CD14-positive monocyte (primary cell): ENCODE results near the gene GSE1. TPM values are rescaled to one million over a fixed set of nuclear protein-coding genes. Genes with fewer than 3 reads are reported as not detected.

Source experiments
- DNase-seq, 3 donors: peaks; one replicate each; pipeline ENCODE4 v3.0.0-alpha.2; 2011 to 2022
- H2AFZ ChIP-seq: 2 replicates; pipeline ENCODE4 v1.6.0; 2012; ENCODE audit warnings: mild to moderate bottlenecking, low read depth, low read length, inconsistent platforms; ENCODE audit not compliant: insufficient read depth, poor library complexity, severe bottlenecking
- H3K27ac ChIP-seq, 2 donors: 1 replicate in 1 of 2; 2 replicates in 1 of 2; pipeline ENCODE4 v1.5.1; 2012 to 2013; ENCODE audit warnings: low read length in 2 of 2, control low read depth in 1 of 2, inconsistent platforms in 1 of 2, low read depth in 1 of 2, mild to moderate bottlenecking in 1 of 2
- H3K27me3 ChIP-seq, 2 donors: one replicate each; pipeline versions ENCODE4 v1.6.0 to v1.6.1; 2011 to 2013; ENCODE audit warnings: low read length in 2 of 2; ENCODE audit not compliant: control insufficient read depth in 2 of 2, insufficient read depth in 2 of 2
- H3K36me3 ChIP-seq, 2 donors: replicated peaks in 1 of 2; 1 replicate in 1 of 2; 2 replicates in 1 of 2; pipeline versions ENCODE4 v1.5.1 to v1.6.1; 2012 to 2013; ENCODE audit warnings: low read length in 2 of 2, control low read depth in 1 of 2, inconsistent platforms in 1 of 2, mild to moderate bottlenecking in 1 of 2; ENCODE audit not compliant: insufficient read depth in 2 of 2, control insufficient read depth in 1 of 2
- H3K4me1 ChIP-seq, 2 donors: 1 replicate in 1 of 2; 2 replicates in 1 of 2; pipeline versions ENCODE4 v1.5.1 to v1.6.1; 2012 to 2013; ENCODE audit warnings: low read length in 2 of 2, control low read depth in 1 of 2, inconsistent platforms in 1 of 2, mild to moderate bottlenecking in 1 of 2, moderate library complexity in 1 of 2; ENCODE audit not compliant: insufficient read depth in 2 of 2, control insufficient read depth in 1 of 2
- H3K4me2 ChIP-seq: replicated peaks from 2 replicates; pipeline ENCODE3; 2012; ENCODE audit warnings: low read length, moderate library complexity, mild to moderate bottlenecking; ENCODE audit not compliant: poor library complexity, severe bottlenecking; ENCODE audit errors: extremely low read depth
- H3K4me3 ChIP-seq, 3 experiments: fragments of 200-600 bp in 1 of 3; sonication (generic) in 1 of 3; replicated peaks in 1 of 3; 1 replicate in 2 of 3; 2 replicates in 1 of 3; pipeline ENCODE4 v1.5.1; 2011 to 2013; ENCODE audit warnings: low read length in 3 of 3, mild to moderate bottlenecking in 3 of 3, control low read depth in 2 of 3, low read depth in 2 of 3, inconsistent platforms in 1 of 3, moderate library complexity in 1 of 3
- H3K79me2 ChIP-seq: 2 replicates; pipeline ENCODE4 v1.6.0; 2012; ENCODE audit warnings: mild to moderate bottlenecking, control low read depth, inconsistent platforms, low read length, moderate library complexity; ENCODE audit not compliant: insufficient read depth
- H3K9ac ChIP-seq: 2 replicates; pipeline ENCODE4 v1.6.0; 2017; ENCODE audit warnings: low read length, mild to moderate bottlenecking; ENCODE audit not compliant: insufficient read depth, poor library complexity, severe bottlenecking
- H3K9me3 ChIP-seq, 2 donors: replicated peaks in 1 of 2; 1 replicate in 1 of 2; 2 replicates in 1 of 2; pipeline versions ENCODE4 v1.5.1 to v1.6.1; 2012 to 2013; ENCODE audit warnings: low read length in 2 of 2, control low read depth in 1 of 2; ENCODE audit not compliant: control insufficient read depth in 1 of 2, insufficient read depth in 1 of 2
- H4K20me1 ChIP-seq: 2 replicates; pipeline ENCODE4 v1.6.0; 2012; ENCODE audit warnings: mild to moderate bottlenecking, low read length, control low read depth, moderate library complexity; ENCODE audit not compliant: insufficient read depth
- H3K27ac Mint-ChIP-seq, 7 donors: one replicate each; pipeline ENCODE4 v1.8.0; 2020; ENCODE audit warnings: mild to moderate bottlenecking in 7 of 7, mixed read lengths in 7 of 7, moderate library complexity in 6 of 7, inconsistent platforms in 2 of 7
- H3K27me3 Mint-ChIP-seq, 3 donors: one replicate each; pipeline ENCODE4 v1.8.0; 2021 to 2022; ENCODE audit warnings: low read depth in 3 of 3, mild to moderate bottlenecking in 3 of 3, mixed read lengths in 3 of 3, moderate library complexity in 3 of 3, inconsistent platforms in 1 of 3
- H3K36me3 Mint-ChIP-seq, 2 donors: one replicate each; pipeline ENCODE4 v1.8.0; 2020; ENCODE audit warnings: mixed read lengths in 2 of 2, inconsistent platforms in 1 of 2, mild to moderate bottlenecking in 1 of 2
- H3K4me1 Mint-ChIP-seq: one replicate; pipeline ENCODE4 v1.8.0; 2020; ENCODE audit warnings: mild to moderate bottlenecking, mixed read lengths
- H3K4me3 Mint-ChIP-seq, 2 donors: one replicate each; pipeline ENCODE4 v1.8.0; 2020; ENCODE audit warnings: mild to moderate bottlenecking in 2 of 2, mixed read lengths in 2 of 2, moderate library complexity in 1 of 2
- H3K9me3 Mint-ChIP-seq, 7 donors: one replicate each; pipeline ENCODE4 v1.8.0; 2020 to 2022; ENCODE audit warnings: mixed read lengths in 7 of 7, mild to moderate bottlenecking in 6 of 7, moderate library complexity in 6 of 7, inconsistent platforms in 2 of 7
- WGBS: methylation state at CpG from one replicate; pipeline ENCODE4 v1.1.5; 2013; ENCODE audit warnings: missing lambda C conversion rate; ENCODE audit not compliant: insufficient coverage; 5-methylcytosine and 5-hydroxymethylcytosine counted together
- intact Hi-C, 2 donors: fragments of 100-400 bp; cut with micrococcal nuclease; formaldehyde crosslinking; loops; one replicate each; pipeline versions ENCODE4 v1.15.0 to v1.15.1; 2023
- polyA plus RNA-seq, 3 donors: library from polyadenylated mRNA; depleted of rRNA in 1 of 3; unstranded in 2 of 3; stranded (reverse) in 1 of 3; fragments of 300-500 nt in 2 of 3; fragments of >200 nt in 1 of 3; fragmentation: Illumina TruSeq in 2 of 3; gene quantifications; 1 replicate in 2 of 3; 2 replicates in 1 of 3; pipeline ENCODE4 v1.2.3, GENCODE V29; 2012 to 2021
- TF ChIP-seq, protein P1 (sequence below): fragments of 200-600 bp; IDR thresholded peaks from one replicate; pipeline ENCODE4 v1.8.0; 2022; ENCODE audit warnings: antibody characterized with exemption, mild to moderate bottlenecking

The GSE1 gene
- polyA plus RNA-seq, 3 donors = 0.67 to 38.9 (median 0.86) TPM

DNA sequence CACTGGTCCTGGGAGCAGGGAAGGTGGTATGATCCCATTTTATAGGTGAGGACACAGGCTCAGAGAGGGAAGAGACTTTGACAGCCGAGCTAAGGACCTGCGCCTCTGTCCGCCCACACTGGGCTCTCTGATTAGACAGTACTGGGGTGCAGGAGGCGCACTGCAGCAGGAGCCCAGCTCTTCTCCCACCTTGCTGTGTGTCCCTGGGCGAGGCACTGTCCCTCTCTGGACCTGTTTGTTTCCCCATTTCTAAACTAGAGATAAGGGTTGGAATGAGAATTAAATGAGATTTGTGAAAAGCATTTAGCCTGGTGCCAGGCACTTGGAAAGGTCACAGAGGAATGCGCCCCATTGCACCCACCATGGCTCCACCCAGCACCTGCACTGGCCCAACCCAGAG lies 95.2 kb downstream of the GSE1 start:
- Histone ChIP-seq H3K9me3 (peaks cover 11 to 15% of the 10 kb centered on the region in 2 donors), H3K4me3 (no peak overlapping the region), H2AFZ (no peak overlapping the region), H3K4me2 (no peak overlapping the region), H3K9ac (no peak overlapping the region), H3K27me3 (no peaks in the 10 kb centered on the region), H3K36me3 (peaks cover 13 to 53% of the 10 kb centered on the region in 2 donors), H3K27ac (no peak overlapping the region), H4K20me1 (no peaks in the 10 kb centered on the region), H3K4me1 (no peaks in the 10 kb centered on the region), H3K79me2 (no peaks in the 10 kb centered on the region)
- H3K9me3 Mint-ChIP-seq = peaks cover 12 to 19% (median 15%) of the 10 kb centered on the region in 7 donors
- TF ChIP-seq, protein P1, sequence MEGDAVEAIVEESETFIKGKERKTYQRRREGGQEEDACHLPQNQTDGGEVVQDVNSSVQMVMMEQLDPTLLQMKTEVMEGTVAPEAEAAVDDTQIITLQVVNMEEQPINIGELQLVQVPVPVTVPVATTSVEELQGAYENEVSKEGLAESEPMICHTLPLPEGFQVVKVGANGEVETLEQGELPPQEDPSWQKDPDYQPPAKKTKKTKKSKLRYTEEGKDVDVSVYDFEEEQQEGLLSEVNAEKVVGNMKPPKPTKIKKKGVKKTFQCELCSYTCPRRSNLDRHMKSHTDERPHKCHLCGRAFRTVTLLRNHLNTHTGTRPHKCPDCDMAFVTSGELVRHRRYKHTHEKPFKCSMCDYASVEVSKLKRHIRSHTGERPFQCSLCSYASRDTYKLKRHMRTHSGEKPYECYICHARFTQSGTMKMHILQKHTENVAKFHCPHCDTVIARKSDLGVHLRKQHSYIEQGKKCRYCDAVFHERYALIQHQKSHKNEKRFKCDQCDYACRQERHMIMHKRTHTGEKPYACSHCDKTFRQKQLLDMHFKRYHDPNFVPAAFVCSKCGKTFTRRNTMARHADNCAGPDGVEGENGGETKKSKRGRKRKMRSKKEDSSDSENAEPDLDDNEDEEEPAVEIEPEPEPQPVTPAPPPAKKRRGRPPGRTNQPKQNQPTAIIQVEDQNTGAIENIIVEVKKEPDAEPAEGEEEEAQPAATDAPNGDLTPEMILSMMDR = no peak
- H3K27ac Mint-ChIP-seq = peak overlapping the region in 1 of 7 donors; percentile 57
- no peak for DNase-seq
- H3K4me1 Mint-ChIP-seq = no peaks in the 10 kb centered on the region
- no peaks in the 10 kb centered on the region for H3K27me3 Mint-ChIP-seq
- WGBS = 97% methylated on average over 4 of the region's 6 CpGs
- intact Hi-C loops = no loop called here
- no peak overlapping the region for H3K4me3 Mint-ChIP-seq
- peaks cover 34 to 66% of the 10 kb centered on the region in 2 donors for H3K36me3 Mint-ChIP-seq

GRCh38 chr16:85709766-85710585 lies 96.9 kb downstream of the GSE1 start:
- no peak for DNase-seq
- TF ChIP-seq, protein P1 = no peak
- peaks cover 12 to 19% (median 15%) of the 10 kb centered on the region in 7 donors for H3K9me3 Mint-ChIP-seq
- H3K9me3 ChIP-seq = peaks cover 11 to 15% of the 10 kb centered on the region in 2 donors
- no peak overlapping the region for H3K27ac Mint-ChIP-seq
- H3K4me3 Mint-ChIP-seq = no peak overlapping the region
- intact Hi-C loops = loop anchor here in 1 of 2 donors (10.0 kb wide), 1 partner anchor 415 kb away; no protein-coding TSS in a partner anchor
- no peak overlapping the region for H3K4me2 ChIP-seq
- H3K9ac ChIP-seq = no peak overlapping the region
- peaks cover 13 to 58% of the 10 kb centered on the region in 2 donors for H3K36me3 ChIP-seq
- no peaks in the 10 kb centered on the region for H3K4me1 ChIP-seq
- 96% methylated on average over 49 of the region's 53 CpGs for WGBS
- no peaks in the 10 kb centered on the region for H4K20me1 ChIP-seq
- no peaks in the 10 kb centered on the region for H3K4me1 Mint-ChIP-seq
- H2AFZ ChIP-seq = no peak overlapping the region
- no peaks in the 10 kb centered on the region for H3K27me3 ChIP-seq
- H3K36me3 Mint-ChIP-seq = peaks cover 34 to 74% of the 10 kb centered on the region in 2 donors
- H3K27ac ChIP-seq = no peak overlapping the region
- no peaks in the 10 kb centered on the region for H3K79me2 ChIP-seq
- H3K4me3 ChIP-seq = no peak overlapping the region
- no peaks in the 10 kb centered on the region for H3K27me3 Mint-ChIP-seq
